Fibroblast of mammary gland (primary cell): ENCODE measurements around the gene ZBTB44.

Source experiments
- DNase-seq: peaks from one replicate; pipeline ENCODE4 v3.0.0-alpha.2; 2010; ENCODE audit warnings: low read depth
- H3K4me3 ChIP-seq: 2 replicates; pipeline ENCODE4 v1.5.1; 2011; ENCODE audit warnings: low read depth, mild to moderate bottlenecking, low read length, moderate library complexity; ENCODE audit not compliant: control insufficient read depth
- TF ChIP-seq, protein P1 (sequence below): conservative IDR thresholded peaks from 2 replicates; pipeline ENCODE4 v1.5.1; 2011; ENCODE audit warnings: low read depth, low read length, inconsistent platforms; ENCODE audit not compliant: control insufficient read depth, insufficient read depth

The ZBTB44 gene

GRCh38 chr11:130314750-130315285, at the start of gene ZBTB44:
Gene ZBTB44, minus strand, starts transcription at chr11:130314917. Its CDS starts 53,044 bp downstream, at chr11:130261873.
- TF ChIP-seq, protein P1, sequence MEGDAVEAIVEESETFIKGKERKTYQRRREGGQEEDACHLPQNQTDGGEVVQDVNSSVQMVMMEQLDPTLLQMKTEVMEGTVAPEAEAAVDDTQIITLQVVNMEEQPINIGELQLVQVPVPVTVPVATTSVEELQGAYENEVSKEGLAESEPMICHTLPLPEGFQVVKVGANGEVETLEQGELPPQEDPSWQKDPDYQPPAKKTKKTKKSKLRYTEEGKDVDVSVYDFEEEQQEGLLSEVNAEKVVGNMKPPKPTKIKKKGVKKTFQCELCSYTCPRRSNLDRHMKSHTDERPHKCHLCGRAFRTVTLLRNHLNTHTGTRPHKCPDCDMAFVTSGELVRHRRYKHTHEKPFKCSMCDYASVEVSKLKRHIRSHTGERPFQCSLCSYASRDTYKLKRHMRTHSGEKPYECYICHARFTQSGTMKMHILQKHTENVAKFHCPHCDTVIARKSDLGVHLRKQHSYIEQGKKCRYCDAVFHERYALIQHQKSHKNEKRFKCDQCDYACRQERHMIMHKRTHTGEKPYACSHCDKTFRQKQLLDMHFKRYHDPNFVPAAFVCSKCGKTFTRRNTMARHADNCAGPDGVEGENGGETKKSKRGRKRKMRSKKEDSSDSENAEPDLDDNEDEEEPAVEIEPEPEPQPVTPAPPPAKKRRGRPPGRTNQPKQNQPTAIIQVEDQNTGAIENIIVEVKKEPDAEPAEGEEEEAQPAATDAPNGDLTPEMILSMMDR, result no peak

DNA sequence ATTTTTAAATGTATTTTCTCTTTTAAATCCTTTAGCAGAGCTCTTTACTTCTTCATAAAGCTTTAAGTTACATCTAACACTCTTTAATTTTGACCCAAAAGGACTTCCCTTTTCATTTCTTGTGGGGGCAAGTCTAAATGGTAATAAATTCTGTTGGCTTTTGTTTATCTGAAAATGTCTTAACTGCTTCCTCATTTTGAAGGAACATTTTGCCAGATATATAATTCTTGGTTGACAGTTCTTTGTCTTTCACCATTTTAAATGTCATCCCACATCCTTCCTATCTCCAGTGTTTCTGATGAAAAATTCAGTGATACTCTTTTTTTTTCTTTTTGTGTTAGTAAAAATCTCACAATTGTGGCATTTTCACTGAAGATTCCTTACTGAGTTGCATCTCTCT, 44.7 kb upstream of the ZBTB44 start:
- no peak overlapping the region for H3K4me3 ChIP-seq
- no peak for DNase-seq
- TF ChIP-seq, protein P1, result no peak

More at GRCh38 chr11:130314750-130315285, at the start of gene ZBTB44:
- peak within 1 kb of the TSS; percentile 82 for H3K4me3 ChIP-seq
- peak; percentile 87 for DNase-seq

- DNase-seq, result no peak
- TF ChIP-seq, protein P1, result no peak
- no peak overlapping the region for H3K4me3 ChIP-seq
These were observed 43.7 kb upstream of the ZBTB44 start for GRCh38 chr11:130358398-130358797.

- TF ChIP-seq, protein P1, result no peak
- no peak for DNase-seq
- no peak overlapping the region for H3K4me3 ChIP-seq
These were observed 32.5 kb upstream of the ZBTB44 start for GRCh38 chr11:130347261-130347660.

DNA sequence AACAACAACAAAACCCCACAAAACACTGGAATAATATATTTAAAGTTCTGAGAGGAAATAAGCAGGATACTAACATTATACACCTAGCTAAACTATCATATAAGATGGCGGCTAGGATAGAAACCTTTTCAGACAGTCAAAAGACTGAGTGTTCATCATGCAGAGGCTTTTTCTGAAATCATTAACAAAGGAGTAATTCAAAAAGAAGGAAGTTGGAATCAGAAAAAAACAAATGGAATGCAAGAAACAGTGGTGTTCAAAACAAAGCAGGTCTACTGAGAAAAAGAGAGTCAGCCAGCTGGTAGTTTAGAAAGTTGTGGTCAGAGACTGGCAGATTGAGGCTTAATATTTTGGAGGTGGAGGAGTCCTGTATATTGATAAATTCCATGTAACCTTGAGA, 30.1 kb upstream of the ZBTB44 start:
- no peak overlapping the region for H3K4me3 ChIP-seq
- TF ChIP-seq, protein P1, result no peak
- no peak for DNase-seq

- DNase-seq, result peak; percentile 31
- TF ChIP-seq, protein P1, result no peak
- H3K4me3 ChIP-seq, result no peak overlapping the region
These were observed 26.1 kb upstream of the ZBTB44 start for GRCh38 chr11:130340671-130341319.
